Muscle layer of duodenum (tissue), 2 donors: ENCODE results near the gene WRAP53.
"Not testable (repeated sequence)": the region's sequence is repeated elsewhere in the genome, so short reads cannot be mapped to it uniquely, and the experiment has no call there.

Experiments used
- H3K27ac ChIP-seq: one replicate; pipeline ENCODE4 v1.7.0; 2013; ENCODE audit warnings: mild to moderate bottlenecking, low read length
- H3K27me3 ChIP-seq: one replicate; pipeline ENCODE4 v1.7.0; 2013; ENCODE audit warnings: low read depth, mild to moderate bottlenecking, control low read depth, low read length
- H3K36me3 ChIP-seq, 2 donors: one replicate each; pipeline ENCODE4 v1.7.0; 2013; ENCODE audit warnings: low read length in 2 of 2, control low read depth in 1 of 2, mild to moderate bottlenecking in 1 of 2; ENCODE audit not compliant: insufficient read depth in 2 of 2, control insufficient read depth in 1 of 2
- H3K4me1 ChIP-seq, 2 donors: one replicate each; pipeline ENCODE4 v1.7.0; 2013; ENCODE audit warnings: low read length in 2 of 2, mild to moderate bottlenecking in 2 of 2, control low read depth in 1 of 2, moderate library complexity in 1 of 2; ENCODE audit not compliant: insufficient read depth in 2 of 2, control insufficient read depth in 1 of 2
- H3K4me3 ChIP-seq, 2 donors: one replicate each; pipeline ENCODE4 v1.7.0; 2013; ENCODE audit warnings: low read length in 2 of 2, low read depth in 1 of 2, mild to moderate bottlenecking in 1 of 2
- H3K9me3 ChIP-seq, 2 donors: one replicate each; pipeline ENCODE4 v1.7.0; 2013; ENCODE audit warnings: low read length in 2 of 2, control low read depth in 1 of 2, mild to moderate bottlenecking in 1 of 2; ENCODE audit not compliant: control insufficient read depth in 1 of 2
- donor health status: healthy.

The WRAP53 gene

GRCh38 chr17:7687908-7688807 is at the start of gene WRAP53:
TSS of gene WRAP53 (plus strand) at chr17:7688477. CDS start at chr17:7688649, 172 bp downstream.
- Histone ChIP-seq H3K4me3 (peak within 1 kb of the TSS; percentile 94 to 99), H3K27ac (peak within 1 kb of the TSS; percentile 99), H3K9me3 (no peaks in the 10 kb centered on the region), H3K4me1 (peaks cover 21 to 23% of the 10 kb centered on the region in 2 donors), H3K27me3 (no peaks in the 10 kb centered on the region), H3K36me3 (peaks cover 0 to 4% of the 10 kb centered on the region in 2 donors)

- H3K9me3 ChIP-seq: no peaks in the 10 kb centered on the region
- no peaks in the 10 kb centered on the region for H3K4me1 ChIP-seq
- no peak overlapping the region for H3K27ac ChIP-seq
- H3K4me3 ChIP-seq: no peak overlapping the region
- H3K27me3 ChIP-seq: no peaks in the 10 kb centered on the region
- no peaks in the 10 kb centered on the region for H3K36me3 ChIP-seq
These were observed 47.5 kb upstream of the WRAP53 start for GRCh38 chr17:7640783-7641182.

- H3K9me3 ChIP-seq, H3K4me1 ChIP-seq, H3K36me3 ChIP-seq, H3K4me3 ChIP-seq, H3K27me3 ChIP-seq, H3K27ac ChIP-seq: not testable (repeated sequence)
These were observed 46.6 kb upstream of the WRAP53 start for GRCh38 chr17:7641635-7642034.

DNA sequence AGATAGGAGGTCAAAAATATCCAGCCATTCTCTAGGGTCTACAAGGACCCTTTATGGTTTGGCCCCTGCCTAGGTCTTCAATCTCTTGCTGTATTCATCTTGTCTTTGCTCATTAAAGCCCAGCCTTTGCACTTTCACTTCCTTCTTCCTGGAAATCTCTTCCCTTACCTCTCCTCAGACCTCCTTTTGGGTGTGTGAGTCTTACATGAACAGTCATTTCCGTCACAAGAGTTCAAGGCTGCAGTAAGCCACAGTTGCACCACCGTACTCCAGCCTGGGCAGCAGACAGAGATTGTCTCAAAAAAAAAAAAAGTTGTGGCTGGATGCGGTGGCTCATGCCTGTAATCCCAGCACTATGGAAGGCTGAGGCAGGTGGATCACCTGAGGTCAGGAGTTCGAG is 43.5 kb upstream of the WRAP53 start:
- Histone ChIP-seq H3K36me3 (no peaks in the 10 kb centered on the region), H3K27ac (no peak overlapping the region), H3K4me1 (no peaks in the 10 kb centered on the region), H3K27me3 (no peaks in the 10 kb centered on the region), H3K9me3 (no peaks in the 10 kb centered on the region), H3K4me3 (no peak overlapping the region)

- H3K27me3 ChIP-seq: peaks cover 11% of the 10 kb centered on the region
- no peaks in the 10 kb centered on the region for H3K9me3 ChIP-seq
- H3K4me3 ChIP-seq: no peak overlapping the region
- peaks cover 0 to 16% of the 10 kb centered on the region in 2 donors for H3K4me1 ChIP-seq
- H3K36me3 ChIP-seq: no peaks in the 10 kb centered on the region
- no peak overlapping the region for H3K27ac ChIP-seq
These were observed 41.8 kb upstream of the WRAP53 start for GRCh38 chr17:7646457-7646856.

DNA sequence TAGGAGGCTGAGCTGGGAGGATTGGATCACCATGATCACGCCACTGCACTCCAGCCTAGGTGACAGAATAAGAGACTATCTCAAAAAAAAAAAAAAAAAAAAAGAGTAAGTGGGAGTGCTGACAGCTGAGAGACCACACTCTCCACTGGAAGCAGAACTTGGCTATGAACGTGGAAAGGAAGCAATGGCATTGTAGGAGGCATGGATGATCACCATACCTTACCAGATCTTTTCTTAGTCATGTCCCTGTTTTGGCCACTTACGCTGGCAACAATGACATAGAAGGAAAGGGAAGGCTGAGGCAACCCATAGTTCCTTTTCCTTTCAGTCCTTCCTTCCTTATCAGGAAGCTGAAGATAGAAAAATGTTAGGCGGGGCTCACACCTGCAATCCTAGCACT is 41.3 kb upstream of the WRAP53 start:
- peaks cover 0 to 19% of the 10 kb centered on the region in 2 donors for H3K4me1 ChIP-seq
- H3K9me3 ChIP-seq: no peaks in the 10 kb centered on the region
- no peak overlapping the region for H3K4me3 ChIP-seq
- H3K36me3 ChIP-seq: no peaks in the 10 kb centered on the region
- no peak overlapping the region for H3K27ac ChIP-seq
- peaks cover 15% of the 10 kb centered on the region for H3K27me3 ChIP-seq

DNA sequence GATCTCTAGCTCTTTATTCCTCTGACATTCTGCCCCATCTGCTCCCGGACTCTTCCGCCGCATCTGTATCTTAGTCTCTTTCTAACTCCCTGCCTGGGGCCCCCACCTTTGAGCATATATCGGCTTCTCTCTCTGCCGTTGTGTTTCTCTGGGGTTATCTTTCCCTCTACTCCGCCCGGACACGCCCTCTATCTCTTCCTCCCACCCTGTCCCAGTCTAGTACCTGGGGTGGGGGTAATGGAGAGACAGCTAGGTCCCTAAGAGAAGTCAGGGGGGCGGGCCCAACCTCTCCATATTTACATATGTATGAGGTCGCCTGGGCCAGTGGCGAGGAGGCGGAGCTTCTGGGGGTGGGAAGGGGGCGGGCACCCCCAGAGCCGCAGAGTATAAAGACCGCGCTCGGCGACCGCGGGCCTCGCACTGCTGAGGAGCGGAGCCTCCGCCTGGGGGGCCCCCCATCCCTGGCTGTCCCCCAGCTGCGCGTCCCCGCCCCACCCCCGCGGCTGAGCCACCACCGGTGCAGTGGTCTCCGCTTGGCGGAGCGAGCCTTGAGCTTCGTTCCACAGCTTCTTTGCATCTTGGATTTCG is 37.7 kb upstream of the WRAP53 start, which contains the start of gene ATP1B2:
Gene ATP1B2, plus strand, starts transcription at position 418 of the 588 bp plus-strand sequence. CDS start 593 bp downstream, outside the sequence.
- peaks cover 29% of the 10 kb centered on the region for H3K27me3 ChIP-seq
- H3K9me3 ChIP-seq: no peaks in the 10 kb centered on the region
- H3K4me1 ChIP-seq: peaks cover 0 to 19% of the 10 kb centered on the region in 2 donors
- H3K36me3 ChIP-seq: no peaks in the 10 kb centered on the region
- H3K27ac ChIP-seq: no peak within 1 kb of the TSS
- H3K4me3 ChIP-seq: peak within 1 kb of the TSS; percentile 48 to 77

GRCh38 chr17:7651097-7651664 is 37.1 kb upstream of the WRAP53 start:
- peaks cover 0 to 19% of the 10 kb centered on the region in 2 donors for H3K4me1 ChIP-seq
- peaks cover 29% of the 10 kb centered on the region for H3K27me3 ChIP-seq
- no peaks in the 10 kb centered on the region for H3K36me3 ChIP-seq
- H3K27ac ChIP-seq: no peak overlapping the region
- H3K4me3 ChIP-seq: peak overlapping the region; percentile 48 to 77
- H3K9me3 ChIP-seq: no peaks in the 10 kb centered on the region

DNA sequence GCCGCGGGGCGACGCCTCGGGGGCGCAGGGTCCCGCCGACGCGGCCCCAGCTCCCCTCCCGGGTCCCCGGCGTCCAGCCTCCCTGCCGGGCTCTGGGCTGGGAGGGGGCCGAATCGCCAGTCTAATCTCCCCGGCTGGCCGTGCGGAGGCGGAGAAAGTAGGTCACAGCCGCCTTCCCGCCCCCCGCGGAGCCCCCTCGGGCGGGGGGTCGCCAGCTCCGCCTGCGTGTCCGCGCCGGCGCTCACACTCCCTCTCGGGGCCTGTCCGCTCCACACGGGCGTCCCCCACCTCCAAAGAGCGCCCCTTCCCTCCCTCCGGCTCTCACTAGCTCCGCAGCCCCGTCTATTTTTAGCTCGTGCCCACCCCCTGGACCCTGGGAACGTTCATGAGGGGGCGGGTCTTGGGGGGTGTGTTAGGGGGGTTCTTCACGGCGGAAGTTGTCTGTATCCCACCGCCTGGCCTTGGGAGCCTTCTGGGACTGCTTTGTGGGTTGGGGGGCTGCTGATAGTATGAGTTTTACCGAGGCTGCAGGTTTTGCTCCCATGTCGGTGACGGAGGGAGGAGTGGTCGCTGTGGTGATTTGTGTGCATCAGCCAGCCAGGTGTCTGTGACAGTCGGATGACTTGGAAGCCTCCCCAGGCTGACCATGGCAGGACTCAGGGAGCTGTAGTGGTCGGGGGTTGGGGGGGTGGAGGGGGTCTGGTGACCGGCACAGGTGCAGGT is 36.5 kb upstream of the WRAP53 start:
- no peak overlapping the region for H3K27ac ChIP-seq
- H3K4me3 ChIP-seq: peak overlapping the region; percentile 48 to 77
- no peaks in the 10 kb centered on the region for H3K9me3 ChIP-seq
- H3K4me1 ChIP-seq: peaks cover 0 to 22% of the 10 kb centered on the region in 2 donors
- H3K27me3 ChIP-seq: peaks cover 29% of the 10 kb centered on the region
- H3K36me3 ChIP-seq: no peaks in the 10 kb centered on the region

GRCh38 chr17:7652388-7653356 is 35.6 kb upstream of the WRAP53 start:
- Histone ChIP-seq H3K4me3 (peak overlapping the region in 1 of 2 donors; percentile 77), H3K4me1 (peaks cover 0 to 29% of the 10 kb centered on the region in 2 donors), H3K9me3 (no peaks in the 10 kb centered on the region), H3K27me3 (peaks cover 29% of the 10 kb centered on the region), H3K27ac (no peak overlapping the region), H3K36me3 (no peaks in the 10 kb centered on the region)
